Stimulated activated CD4-positive, alpha-beta T cell treated with anti-CD3 and anti-CD28 coated beads, Interleukin-4, amount 100 ng/mL, for 1 hour (primary cell): ENCODE results near the gene BRCA1.
A peak's percentile ranks its signal among the peaks of the same experiment; 100 is the strongest.

Experiments
- DNase-seq: peaks from one replicate; pipeline ENCODE4 v3.0.0-alpha.2; 2020

BRCA1 gene

DNA sequence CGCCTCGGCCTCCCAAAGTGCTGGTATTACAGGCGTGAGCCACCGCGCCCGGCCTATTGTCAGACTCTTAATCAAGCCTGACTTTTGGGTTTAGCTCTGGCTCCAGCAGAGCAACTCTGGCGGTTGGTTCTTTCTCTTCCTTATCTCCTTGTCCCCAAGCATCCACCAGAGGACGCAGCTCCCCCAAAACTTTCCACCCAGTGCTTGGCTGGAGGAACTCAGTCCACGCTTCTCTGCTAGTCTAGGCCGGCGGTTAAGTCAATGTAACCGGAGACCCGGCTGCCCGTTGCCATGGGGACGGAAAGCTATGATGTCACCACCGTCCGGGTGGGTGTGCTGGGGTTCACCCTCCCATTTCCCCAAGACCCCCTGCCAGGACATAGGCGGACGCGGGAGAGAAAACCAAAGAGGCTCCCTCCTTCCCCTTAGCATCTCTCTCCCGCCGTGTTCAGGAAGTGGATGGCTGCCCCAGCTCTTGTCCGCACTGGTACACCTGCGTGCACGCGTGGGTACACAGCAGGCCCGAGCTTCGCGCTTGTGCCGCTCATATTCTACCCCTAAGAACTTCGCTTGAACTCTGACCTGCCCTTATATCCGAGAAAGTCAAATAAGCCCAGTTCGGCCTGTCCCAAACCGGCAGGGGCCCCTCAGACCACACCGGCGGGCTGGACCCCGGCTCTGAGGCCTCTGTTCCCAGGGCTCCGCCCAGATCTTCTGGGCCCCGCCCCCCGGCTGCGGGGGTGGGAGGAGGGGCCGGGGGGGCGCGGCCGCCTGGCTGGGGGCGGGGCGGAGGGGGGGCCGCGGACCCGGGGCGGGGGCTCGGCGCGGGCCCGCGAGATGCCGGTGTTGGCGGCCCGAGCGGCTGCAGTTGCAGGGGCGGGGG lies 100.5 kb downstream of the BRCA1 start, which contains the start of gene RND2:
TSS of gene RND2 (plus strand) at position 825 of the 883 bp plus-strand sequence. CDS start 117 bp downstream, outside the sequence.
- peak; percentile 74 for DNase-seq

DNA sequence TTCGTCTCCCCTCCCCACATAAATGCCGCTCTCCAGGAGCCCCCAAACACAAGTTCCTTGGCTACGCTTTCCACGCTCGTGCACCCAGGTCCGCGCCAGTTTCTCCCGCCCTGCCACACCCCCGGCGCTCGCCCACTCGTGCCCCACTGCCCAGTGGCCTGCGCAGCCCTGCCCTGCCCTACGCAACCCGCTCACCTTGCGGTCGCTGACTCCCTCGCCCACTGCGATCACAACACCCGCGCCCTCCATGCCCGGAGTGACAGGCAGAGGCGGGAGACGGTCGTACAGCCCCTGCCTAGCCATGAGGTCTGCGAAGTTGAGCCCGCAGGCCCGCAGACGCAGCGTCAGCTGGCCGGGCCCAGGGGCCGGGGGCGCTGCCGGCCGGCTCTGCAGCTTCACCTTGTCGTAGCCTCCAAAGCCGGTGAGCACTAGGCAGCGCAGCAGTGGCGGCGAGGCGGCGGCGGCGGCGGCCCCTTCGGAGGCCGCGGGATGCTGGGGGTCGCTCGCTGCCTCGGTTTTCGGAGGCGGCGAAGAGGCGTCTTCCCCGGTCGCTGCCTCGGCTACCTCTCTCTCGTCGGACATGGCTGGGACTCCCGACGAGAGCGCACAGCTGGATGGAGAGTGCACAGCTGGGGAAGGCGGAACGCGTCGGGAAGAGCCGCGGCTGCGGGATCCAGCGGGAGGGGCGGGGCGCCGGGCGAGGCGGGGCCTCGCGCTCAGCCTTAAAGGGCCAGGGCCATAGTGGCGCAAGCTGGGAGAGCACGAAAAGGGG lies 103.2 kb downstream of the BRCA1 start, which contains the start of gene VAT1:
TSS of gene VAT1 (minus strand) at position 645 of the 772 bp plus-strand sequence. CDS start at position 582, 63 bp downstream.
- peak; percentile 69 for DNase-seq

GRCh38 chr17:43020789-43021740 lies 104.1 kb downstream of the BRCA1 start:
- DNase-seq, result peak; percentile 39

DNA sequence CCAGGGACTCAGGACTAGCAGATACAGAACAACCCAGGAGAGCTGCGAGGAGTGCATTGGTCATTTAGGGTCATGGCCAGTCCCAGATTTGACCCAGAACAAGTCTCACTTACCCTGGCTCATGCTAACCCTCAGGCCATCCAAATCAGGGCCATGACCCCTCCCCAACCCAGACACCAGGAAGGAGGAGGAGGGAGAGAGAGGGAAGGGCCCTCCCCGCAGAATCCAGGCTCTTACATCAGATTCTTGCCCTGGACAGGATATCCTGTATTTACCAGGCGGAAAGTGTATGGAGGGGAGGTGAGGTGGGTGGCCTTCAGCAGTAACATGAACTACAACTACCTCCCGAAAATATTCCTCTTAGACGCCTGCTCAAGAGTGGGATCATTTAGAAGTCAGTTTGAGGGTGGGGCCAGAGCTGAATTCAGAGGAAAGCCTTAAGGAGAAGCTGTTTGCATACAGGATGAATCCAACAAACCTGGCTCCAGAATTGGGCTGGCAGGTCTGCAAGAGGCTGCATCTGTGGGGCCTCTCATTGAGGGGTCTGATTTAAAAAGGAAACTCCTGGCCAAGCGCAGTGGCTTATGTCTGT lies 105.0 kb downstream of the BRCA1 start:
- no peak for DNase-seq

GRCh38 chr17:43019418-43019817 lies 105.7 kb downstream of the BRCA1 start:
- no peak for DNase-seq

DNA sequence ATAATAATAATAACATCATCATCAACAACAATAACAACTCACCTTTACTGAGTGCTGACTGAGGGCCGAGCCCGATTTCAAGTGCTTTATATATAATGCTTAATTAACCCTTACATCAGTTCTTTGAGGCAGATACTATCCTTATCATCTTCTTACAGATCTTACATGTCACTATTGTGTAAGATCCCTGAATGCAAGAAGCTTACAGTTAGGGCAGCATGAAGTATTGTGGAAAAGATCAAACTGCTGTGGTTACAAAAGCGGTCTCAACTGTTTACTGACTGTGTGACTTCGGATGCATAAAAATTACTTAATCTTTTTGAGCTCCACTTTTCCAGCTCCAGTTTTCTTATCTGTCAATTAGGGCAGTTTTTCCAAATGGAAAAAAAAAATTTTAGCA lies 106.2 kb downstream of the BRCA1 start:
- no peak for DNase-seq

GRCh38 chr17:43018008-43018853 lies 106.9 kb downstream of the BRCA1 start:
- no peak for DNase-seq

DNA sequence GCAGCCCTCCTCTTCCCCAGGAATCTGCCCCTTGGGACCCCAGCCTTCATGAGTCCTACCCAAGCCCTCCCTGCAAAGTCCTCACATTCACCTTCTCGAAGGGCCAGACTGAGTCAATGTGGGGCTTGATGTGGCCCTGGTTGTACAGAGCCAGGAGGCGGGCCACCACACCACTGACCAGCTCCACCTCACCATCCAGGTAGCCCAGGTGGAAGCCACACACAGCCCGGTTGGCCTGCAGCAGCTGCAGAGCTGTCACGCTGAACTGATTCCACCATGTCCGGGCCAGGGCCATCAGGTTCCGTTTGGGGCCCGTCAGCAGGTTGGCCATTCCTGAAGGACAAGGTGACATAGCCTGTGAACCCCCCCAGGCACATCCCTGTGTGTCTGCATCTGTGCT lies 108.9 kb downstream of the BRCA1 start:
- no peak for DNase-seq

DNA sequence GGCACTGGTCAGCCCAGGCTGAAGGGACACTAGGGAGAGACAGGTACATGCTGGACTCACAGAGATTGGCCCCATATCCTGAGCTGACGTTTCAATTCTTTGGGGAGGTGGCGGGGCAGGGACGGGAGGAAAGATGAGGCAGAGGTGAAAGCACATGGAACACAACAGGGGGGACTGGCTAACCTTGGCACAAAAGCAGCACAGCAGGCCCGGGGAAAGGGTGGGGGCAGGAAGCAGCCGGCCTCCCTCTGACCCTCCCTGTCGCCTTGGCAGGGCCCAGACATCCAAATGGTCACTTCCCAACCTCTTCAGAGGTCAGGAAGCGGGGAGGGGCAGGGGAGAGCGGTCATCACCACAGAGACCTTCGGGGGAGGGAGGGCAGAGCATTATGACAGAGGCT lies 109.6 kb downstream of the BRCA1 start:
- DNase-seq, result no peak

GRCh38 chr17:43014649-43015542 lies 110.3 kb downstream of the BRCA1 start:
- DNase-seq, result no peak

- DNase-seq, result no peak
Measured at GRCh38 chr17:43014020-43014648, 111.0 kb downstream of the BRCA1 start.

DNA sequence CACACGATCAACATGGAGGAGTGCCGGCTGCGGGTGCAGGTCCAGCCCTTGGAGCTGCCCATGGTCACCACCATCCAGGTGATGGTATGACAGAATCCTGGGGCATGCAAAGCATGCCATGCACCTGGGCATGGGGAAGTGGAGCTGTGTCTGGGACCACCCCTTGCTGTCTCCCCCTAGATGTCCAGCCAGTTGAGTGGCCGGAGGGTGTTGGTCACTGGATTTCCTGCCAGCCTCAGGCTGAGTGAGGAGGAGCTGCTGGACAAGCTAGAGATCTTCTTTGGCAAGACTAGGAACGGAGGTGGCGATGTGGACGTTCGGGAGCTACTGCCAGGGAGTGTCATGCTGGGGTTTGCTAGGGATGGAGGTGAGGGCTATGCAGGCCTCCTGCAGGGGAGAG lies 111.9 kb downstream of the BRCA1 start:
- DNase-seq, result no peak

GRCh38 chr17:43011728-43012472 lies 113.3 kb downstream of the BRCA1 start:
- no peak for DNase-seq

GRCh38 chr17:43010667-43011308 lies 114.4 kb downstream of the BRCA1 start:
- no peak for DNase-seq

GRCh38 chr17:43006639-43007551 lies 118.3 kb downstream of the BRCA1 start, which contains the start of gene IFI35:
Gene IFI35, plus strand, starts transcription at chr17:43006784. Its CDS starts 164 bp downstream, at chr17:43006948.
- peak; percentile 84 for DNase-seq

DNA sequence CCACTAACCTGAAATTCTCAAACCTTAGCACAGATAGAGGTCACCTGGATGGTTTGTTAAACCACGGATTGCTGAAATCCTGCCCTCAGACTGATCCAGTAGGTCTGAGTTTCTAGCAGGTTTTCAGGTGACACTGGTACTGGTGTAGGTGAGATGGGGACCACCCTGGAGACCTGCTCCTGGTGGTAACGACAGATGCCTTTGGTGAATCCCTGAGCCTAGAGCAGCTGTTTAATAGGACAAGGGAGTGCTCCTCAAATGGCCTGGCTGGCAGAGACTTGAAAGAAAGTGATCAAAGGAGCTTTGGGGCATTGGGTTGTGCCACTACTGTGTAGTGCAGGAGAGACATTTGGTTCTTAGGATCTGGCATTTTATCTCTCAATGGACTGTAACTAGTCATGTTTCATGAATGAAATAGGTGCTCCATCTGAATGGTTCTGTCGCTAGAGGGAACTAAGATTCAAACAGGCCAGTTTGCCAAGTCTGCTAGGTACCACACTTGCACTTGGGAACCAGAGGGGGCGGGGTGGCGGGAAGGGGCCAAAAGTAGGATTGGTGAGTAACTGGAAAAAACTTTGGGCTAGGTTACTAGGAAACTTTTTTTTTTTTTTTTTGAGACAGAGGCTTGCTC lies 121.5 kb downstream of the BRCA1 start:
- no peak for DNase-seq
